ENCODE measurements around the gene RETREG3. TPM values are rescaled to one million over a fixed set of nuclear protein-coding genes. Genes with fewer than 3 reads are reported as not detected.

The RETREG3 gene
- total and polyA plus RNA-seq, 9 of the 15 experiments (the other 6 are each of a cell fraction or from before 2014, with no cell fraction given) = 4.1 to 39.0 (median 16.9) TPM

DNA sequence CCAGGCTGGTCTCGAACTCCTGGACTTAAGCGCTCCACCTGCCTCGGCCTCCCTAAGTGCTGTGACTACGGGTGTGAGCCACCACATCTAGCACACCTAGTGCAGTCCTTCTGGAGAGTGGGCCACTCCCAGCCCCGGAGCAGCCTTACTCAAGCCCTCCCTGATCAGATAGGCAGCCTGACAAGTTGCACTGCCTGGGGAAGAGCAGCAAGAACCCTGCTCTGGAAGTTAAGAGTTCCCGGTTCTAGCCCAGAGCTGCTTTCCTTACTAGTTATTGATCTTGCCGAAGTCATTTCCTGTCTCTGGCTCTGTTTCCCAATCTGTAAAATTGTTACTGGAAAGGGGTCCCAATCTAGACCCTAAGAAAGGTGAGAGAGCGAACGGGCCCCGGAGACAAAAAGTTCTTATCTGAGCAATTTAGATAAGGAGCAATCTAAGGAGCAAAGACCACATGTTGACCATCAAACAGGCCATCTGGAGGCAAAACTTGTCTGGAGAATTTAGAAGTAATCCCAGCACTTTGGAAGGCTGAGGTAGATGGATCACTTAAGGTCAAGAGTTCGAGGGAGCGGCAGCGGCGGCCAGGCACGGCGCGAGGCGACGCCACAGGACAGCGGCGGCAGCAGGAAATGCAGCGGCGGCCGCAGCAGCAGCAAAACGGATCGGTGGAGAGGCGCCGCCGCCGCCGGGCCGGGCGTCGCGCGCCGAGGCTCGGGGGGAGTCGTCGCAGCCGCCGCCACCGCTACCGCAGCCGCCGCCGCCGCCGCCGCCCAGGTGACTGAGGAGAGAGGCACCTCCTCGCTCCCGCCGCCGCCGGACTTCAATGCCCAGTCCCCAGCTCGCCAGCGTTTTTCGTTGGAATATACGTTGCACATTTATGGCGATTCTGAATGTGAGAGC lies 77.5 kb downstream of the RETREG3 start (continued):
- TF ChIP-seq, protein P1, sequence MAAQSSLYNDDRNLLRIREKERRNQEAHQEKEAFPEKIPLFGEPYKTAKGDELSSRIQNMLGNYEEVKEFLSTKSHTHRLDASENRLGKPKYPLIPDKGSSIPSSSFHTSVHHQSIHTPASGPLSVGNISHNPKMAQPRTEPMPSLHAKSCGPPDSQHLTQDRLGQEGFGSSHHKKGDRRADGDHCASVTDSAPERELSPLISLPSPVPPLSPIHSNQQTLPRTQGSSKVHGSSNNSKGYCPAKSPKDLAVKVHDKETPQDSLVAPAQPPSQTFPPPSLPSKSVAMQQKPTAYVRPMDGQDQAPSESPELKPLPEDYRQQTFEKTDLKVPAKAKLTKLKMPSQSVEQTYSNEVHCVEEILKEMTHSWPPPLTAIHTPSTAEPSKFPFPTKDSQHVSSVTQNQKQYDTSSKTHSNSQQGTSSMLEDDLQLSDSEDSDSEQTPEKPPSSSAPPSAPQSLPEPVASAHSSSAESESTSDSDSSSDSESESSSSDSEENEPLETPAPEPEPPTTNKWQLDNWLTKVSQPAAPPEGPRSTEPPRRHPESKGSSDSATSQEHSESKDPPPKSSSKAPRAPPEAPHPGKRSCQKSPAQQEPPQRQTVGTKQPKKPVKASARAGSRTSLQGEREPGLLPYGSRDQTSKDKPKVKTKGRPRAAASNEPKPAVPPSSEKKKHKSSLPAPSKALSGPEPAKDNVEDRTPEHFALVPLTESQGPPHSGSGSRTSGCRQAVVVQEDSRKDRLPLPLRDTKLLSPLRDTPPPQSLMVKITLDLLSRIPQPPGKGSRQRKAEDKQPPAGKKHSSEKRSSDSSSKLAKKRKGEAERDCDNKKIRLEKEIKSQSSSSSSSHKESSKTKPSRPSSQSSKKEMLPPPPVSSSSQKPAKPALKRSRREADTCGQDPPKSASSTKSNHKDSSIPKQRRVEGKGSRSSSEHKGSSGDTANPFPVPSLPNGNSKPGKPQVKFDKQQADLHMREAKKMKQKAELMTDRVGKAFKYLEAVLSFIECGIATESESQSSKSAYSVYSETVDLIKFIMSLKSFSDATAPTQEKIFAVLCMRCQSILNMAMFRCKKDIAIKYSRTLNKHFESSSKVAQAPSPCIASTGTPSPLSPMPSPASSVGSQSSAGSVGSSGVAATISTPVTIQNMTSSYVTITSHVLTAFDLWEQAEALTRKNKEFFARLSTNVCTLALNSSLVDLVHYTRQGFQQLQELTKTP (IDR thresholded peaks at IDR 0.05; ENCODE audit: low read depth in 1 of 2, partially characterized antibody in 2 of 2) = peak in 1 of 2 experiments; percentile 67
- TF ChIP-seq ZNF175 (CRISPR knock-in tag; IDR thresholded peaks at IDR 0.05; ENCODE audit: low read depth) = 0 out of 2 replicates have a peak, but pooled peaks have one; percentile 52
- TF ChIP-seq, protein P2, sequence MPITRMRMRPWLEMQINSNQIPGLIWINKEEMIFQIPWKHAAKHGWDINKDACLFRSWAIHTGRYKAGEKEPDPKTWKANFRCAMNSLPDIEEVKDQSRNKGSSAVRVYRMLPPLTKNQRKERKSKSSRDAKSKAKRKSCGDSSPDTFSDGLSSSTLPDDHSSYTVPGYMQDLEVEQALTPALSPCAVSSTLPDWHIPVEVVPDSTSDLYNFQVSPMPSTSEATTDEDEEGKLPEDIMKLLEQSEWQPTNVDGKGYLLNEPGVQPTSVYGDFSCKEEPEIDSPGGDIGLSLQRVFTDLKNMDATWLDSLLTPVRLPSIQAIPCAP (CRISPR knock-in tag; IDR thresholded peaks at IDR 0.05; ENCODE audit: borderline replicate concordance) = no peak
- TF ChIP-seq, protein P3, sequence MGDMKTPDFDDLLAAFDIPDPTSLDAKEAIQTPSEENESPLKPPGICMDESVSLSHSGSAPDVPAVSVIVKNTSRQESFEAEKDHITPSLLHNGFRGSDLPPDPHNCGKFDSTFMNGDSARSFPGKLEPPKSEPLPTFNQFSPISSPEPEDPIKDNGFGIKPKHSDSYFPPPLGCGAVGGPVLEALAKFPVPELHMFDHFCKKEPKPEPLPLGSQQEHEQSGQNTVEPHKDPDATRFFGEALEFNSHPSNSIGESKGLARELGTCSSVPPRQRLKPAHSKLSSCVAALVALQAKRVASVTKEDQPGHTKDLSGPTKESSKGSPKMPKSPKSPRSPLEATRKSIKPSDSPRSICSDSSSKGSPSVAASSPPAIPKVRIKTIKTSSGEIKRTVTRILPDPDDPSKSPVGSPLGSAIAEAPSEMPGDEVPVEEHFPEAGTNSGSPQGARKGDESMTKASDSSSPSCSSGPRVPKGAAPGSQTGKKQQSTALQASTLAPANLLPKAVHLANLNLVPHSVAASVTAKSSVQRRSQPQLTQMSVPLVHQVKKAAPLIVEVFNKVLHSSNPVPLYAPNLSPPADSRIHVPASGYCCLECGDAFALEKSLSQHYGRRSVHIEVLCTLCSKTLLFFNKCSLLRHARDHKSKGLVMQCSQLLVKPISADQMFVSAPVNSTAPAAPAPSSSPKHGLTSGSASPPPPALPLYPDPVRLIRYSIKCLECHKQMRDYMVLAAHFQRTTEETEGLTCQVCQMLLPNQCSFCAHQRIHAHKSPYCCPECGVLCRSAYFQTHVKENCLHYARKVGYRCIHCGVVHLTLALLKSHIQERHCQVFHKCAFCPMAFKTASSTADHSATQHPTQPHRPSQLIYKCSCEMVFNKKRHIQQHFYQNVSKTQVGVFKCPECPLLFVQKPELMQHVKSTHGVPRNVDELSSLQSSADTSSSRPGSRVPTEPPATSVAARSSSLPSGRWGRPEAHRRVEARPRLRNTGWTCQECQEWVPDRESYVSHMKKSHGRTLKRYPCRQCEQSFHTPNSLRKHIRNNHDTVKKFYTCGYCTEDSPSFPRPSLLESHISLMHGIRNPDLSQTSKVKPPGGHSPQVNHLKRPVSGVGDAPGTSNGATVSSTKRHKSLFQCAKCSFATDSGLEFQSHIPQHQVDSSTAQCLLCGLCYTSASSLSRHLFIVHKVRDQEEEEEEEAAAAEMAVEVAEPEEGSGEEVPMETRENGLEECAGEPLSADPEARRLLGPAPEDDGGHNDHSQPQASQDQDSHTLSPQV (IDR thresholded peaks at IDR 0.05) = peak; percentile 52; the same call in 1 of the 2 replicates
- TF ChIP-seq, protein P4, sequence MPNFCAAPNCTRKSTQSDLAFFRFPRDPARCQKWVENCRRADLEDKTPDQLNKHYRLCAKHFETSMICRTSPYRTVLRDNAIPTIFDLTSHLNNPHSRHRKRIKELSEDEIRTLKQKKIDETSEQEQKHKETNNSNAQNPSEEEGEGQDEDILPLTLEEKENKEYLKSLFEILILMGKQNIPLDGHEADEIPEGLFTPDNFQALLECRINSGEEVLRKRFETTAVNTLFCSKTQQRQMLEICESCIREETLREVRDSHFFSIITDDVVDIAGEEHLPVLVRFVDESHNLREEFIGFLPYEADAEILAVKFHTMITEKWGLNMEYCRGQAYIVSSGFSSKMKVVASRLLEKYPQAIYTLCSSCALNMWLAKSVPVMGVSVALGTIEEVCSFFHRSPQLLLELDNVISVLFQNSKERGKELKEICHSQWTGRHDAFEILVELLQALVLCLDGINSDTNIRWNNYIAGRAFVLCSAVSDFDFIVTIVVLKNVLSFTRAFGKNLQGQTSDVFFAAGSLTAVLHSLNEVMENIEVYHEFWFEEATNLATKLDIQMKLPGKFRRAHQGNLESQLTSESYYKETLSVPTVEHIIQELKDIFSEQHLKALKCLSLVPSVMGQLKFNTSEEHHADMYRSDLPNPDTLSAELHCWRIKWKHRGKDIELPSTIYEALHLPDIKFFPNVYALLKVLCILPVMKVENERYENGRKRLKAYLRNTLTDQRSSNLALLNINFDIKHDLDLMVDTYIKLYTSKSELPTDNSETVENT (CRISPR knock-in tag; IDR thresholded peaks at IDR 0.05) = peak; percentile 56; the same call in 1 of the 2 replicates
- TF ChIP-seq HMGN3 (IDR thresholded peaks at IDR 0.05; ENCODE audit: borderline replicate concordance, extremely low read depth, insufficient read length, low read depth, low read length) = peak; percentile 75
- 0 out of 2 replicates have a peak, but pooled peaks have one; percentile 18 for TF ChIP-seq MTA2 (IDR thresholded peaks at IDR 0.05; ENCODE audit: low read depth)
- no peak for TF ChIP-seq ZFP1 (CRISPR knock-in tag; IDR thresholded peaks at IDR 0.05)
- no peak for TF ChIP-seq FUS (optimal IDR thresholded peaks at IDR 0.05; ENCODE audit: low read depth, low read length)
- TF ChIP-seq POU5F1 (IDR thresholded peaks at IDR 0.05; ENCODE audit: borderline replicate concordance, low read depth, low read length, partially characterized antibody) = no peak
- no peak for TF ChIP-seq NFIX (CRISPR knock-in tag; IDR thresholded peaks at IDR 0.05; ENCODE audit: low read depth)
- TF ChIP-seq GTF2E2 (tag; IDR thresholded peaks at IDR 0.05) = no peak
- peak; percentile 67 for TF ChIP-seq TAL1 (IDR thresholded peaks at IDR 0.05)
- no peak for TF ChIP-seq HLTF (IDR thresholded peaks at IDR 0.05)
